ENCODE measurements around the gene CD47.

- TF ChIP-seq MXI1 (IDR thresholded peaks at IDR 0.05; ENCODE audit: low read depth, low read length) (no peak), CTCF (IDR thresholded peaks at IDR 0.05) (no peak), YY1 (IDR thresholded peaks at IDR 0.05; ENCODE audit: low read depth) (no peak), USF1 (IDR thresholded peaks at IDR 0.05; ENCODE audit: borderline replicate concordance, low read depth) (no peak), EP300 (IDR thresholded peaks at IDR 0.05; ENCODE audit: borderline replicate concordance in 1 of 2, low read depth in 1 of 2, low read length in 1 of 2) (no peak), RXRA (IDR thresholded peaks at IDR 0.05; ENCODE audit: borderline replicate concordance, low read depth) (no peak), TCF12 (IDR thresholded peaks at IDR 0.05) (no peak), FOXM1 (IDR thresholded peaks at IDR 0.05; ENCODE audit: low read depth) (no peak), RAD21 (IDR thresholded peaks at IDR 0.05; ENCODE audit: low read length) (no peak), FOXJ3 (CRISPR knock-in tag; IDR thresholded peaks at IDR 0.05) (no peak), FOSL2 (IDR thresholded peaks at IDR 0.05; ENCODE audit: borderline replicate concordance, low read depth) (no peak), MAX (IDR thresholded peaks at IDR 0.05; ENCODE audit: low read depth) (no peak), ZBTB33 (IDR thresholded peaks at IDR 0.05; ENCODE audit: borderline replicate concordance, low read depth) (no peak), TAF1 (IDR thresholded peaks at IDR 0.05; ENCODE audit: borderline replicate concordance, low read depth, low read length) (no peak)
These were observed 53.1 kb downstream of the CD47 start for GRCh38 chr3:108037770-108038169.

All from SK-N-SH (cell line).